Measurements from ENCODE around the gene NUAK2. TPM values are rescaled to one million over a fixed set of nuclear protein-coding genes. Genes with fewer than 3 reads are reported as not detected.

Gene NUAK2
- total and polyA plus RNA-seq, 2 of the 8 experiments (the other 6 are each of a cell fraction or from before 2014, with no cell fraction given), result 9.4 to 12.9 TPM

GRCh38 chr1:205357567-205357966 is 36.0 kb upstream of the NUAK2 start:
- Histone ChIP-seq H2AFZ (ENCODE audit: low read length) (no peak overlapping the region), H3K14ac (ENCODE audit: insufficient read length) (no peak overlapping the region), H3K27ac (ENCODE audit: low read depth, low read length) (no peak overlapping the region), H3K4ac (replicated peaks; ENCODE audit: insufficient read length, low read depth, low read length) (no peak overlapping the region), H3K4me3 (ENCODE audit: extremely low read depth in 1 of 4, insufficient read depth in 2 of 4, low read depth in 3 of 4, low read length in 4 of 4) (no peak overlapping the region), H2AK5ac (ENCODE audit: low read depth, low read length) (no peak overlapping the region), H2BK5ac (ENCODE audit: low read depth, low read length) (no peak overlapping the region), H3K27me3 (replicated peaks in 1 of 4; ENCODE audit: control insufficient read depth in 3 of 4, extremely low read depth in 1 of 4, insufficient read depth in 3 of 4, low read length in 3 of 4) (no peaks in the 10 kb centered on the region), H3K9ac (replicated peaks in 1 of 4; ENCODE audit: extremely low read depth in 1 of 4, low read depth in 3 of 4, low read length in 3 of 4) (no peak overlapping the region), H2BK20ac (ENCODE audit: low read length) (no peak overlapping the region), H3K4me1 (replicated peaks in 1 of 4; ENCODE audit: control insufficient read depth in 3 of 4, insufficient read depth in 4 of 4, low read length in 3 of 4) (peaks cover 6 to 24% (median 12%) of the 10 kb centered on the region in 4 experiments), H4K91ac (replicated peaks; ENCODE audit: insufficient read length, low read length) (no peak overlapping the region), H4K8ac (ENCODE audit: extremely low read depth, insufficient read depth, low read length) (no peak overlapping the region), H3K23me2 (ENCODE audit: low read depth, low read length) (no peaks in the 10 kb centered on the region), H2BK15ac (ENCODE audit: low read length) (no peak overlapping the region), H2BK120ac (replicated peaks; ENCODE audit: low read depth, low read length) (no peak overlapping the region), H3K9me3 (ENCODE audit: insufficient read depth in 2 of 2, low read depth in 1 of 2, low read length in 1 of 2) (no peaks in the 10 kb centered on the region), H3K79me1 (ENCODE audit: low read depth, low read length) (no peaks in the 10 kb centered on the region), H3K56ac (replicated peaks; ENCODE audit: insufficient read length, low read depth, low read length) (no peak overlapping the region), H3K23ac (ENCODE audit: insufficient read length) (no peak overlapping the region), H3K18ac (ENCODE audit: extremely low read depth, low read length) (no peak overlapping the region), H3K4me2 (ENCODE audit: insufficient read depth in 1 of 2, low read depth in 2 of 2, low read length in 2 of 2) (no peak overlapping the region; a peak in 1 of 4 replicates), H3K79me2 (ENCODE audit: control insufficient read depth in 1 of 2, insufficient read depth in 2 of 2, low read length in 2 of 2) (no peaks in the 10 kb centered on the region), H4K20me1 (replicated peaks in 1 of 2; ENCODE audit: control insufficient read depth in 1 of 2, insufficient read depth in 2 of 2, low read length in 2 of 2) (no peaks in the 10 kb centered on the region), H3K36me3 (ENCODE audit: control insufficient read depth in 2 of 4, insufficient read depth in 4 of 4, low read length in 3 of 4) (no peaks in the 10 kb centered on the region), H4K5ac (ENCODE audit: insufficient read length, low read depth, low read length) (no peak overlapping the region), H2BK12ac (ENCODE audit: low read depth, low read length) (no peak overlapping the region)
- ChIA-PET POLR2A (ENCODE audit: partially characterized antibody) (interaction anchor here (1.2 kb wide), 1 partner anchor 42 kb away, joined by 3 read pairs; no protein-coding TSS in a partner anchor), CTCF (ENCODE audit: partially characterized antibody) (interaction anchor here (1.2 to 67.1 kb wide), 6 partner anchors 15 to 128 kb away, joined by 4 to 2424 read pairs (median 30); no protein-coding TSS in a partner anchor)
- no peak for TF ChIP-seq FOSL1 (IDR thresholded peaks at IDR 0.05; ENCODE audit: insufficient read depth, low read depth, low read length)
- TF ChIP-seq EZH2 (IDR thresholded peaks at IDR 0.05; ENCODE audit: low read depth, low read length, severe bottlenecking), result no peak
- FAIRE-seq (no peak), DNase-seq (ENCODE audit: low read depth in 1 of 2, low spot score in 2 of 2) (no peak)
- WGBS, 2 experiments (ENCODE audit: extremely low coverage in 1 of 2, insufficient coverage in 1 of 2, insufficient read length in 1 of 2, insufficient replicate concordance in 2 of 2, low coverage in 1 of 2, low lambda C conversion rate in 2 of 2, missing lambda C conversion rate in 1 of 2), result 87% methylated on average over 3 of the region's 3 CpGs; no CpG with 5 or more reads in 1 of the 2 experiments
